Right renal pelvis (tissue), 4 donors: ENCODE results near the gene HMGB1. TPM values are rescaled to one million over a fixed set of nuclear protein-coding genes. Genes with fewer than 3 reads are reported as not detected.

Experiments used
- DNase-seq, 4 donors: peaks; one replicate each; pipeline ENCODE4 v3.0.0-alpha.2; 2013; ENCODE audit warnings: low read depth in 4 of 4, low spot score in 3 of 4, missing footprints in 1 of 4
- polyA plus RNA-seq, 4 donors: library from polyadenylated mRNA; unstranded; fragments of 120-200 nt; gene quantifications; one replicate each; pipeline ENCODE4 v1.2.1, GENCODE V29; 2013; ENCODE audit not compliant: insufficient read length in 4 of 4

The HMGB1 gene
- polyA plus RNA-seq, 4 donors: 808 to 936 (median 845) TPM

DNA sequence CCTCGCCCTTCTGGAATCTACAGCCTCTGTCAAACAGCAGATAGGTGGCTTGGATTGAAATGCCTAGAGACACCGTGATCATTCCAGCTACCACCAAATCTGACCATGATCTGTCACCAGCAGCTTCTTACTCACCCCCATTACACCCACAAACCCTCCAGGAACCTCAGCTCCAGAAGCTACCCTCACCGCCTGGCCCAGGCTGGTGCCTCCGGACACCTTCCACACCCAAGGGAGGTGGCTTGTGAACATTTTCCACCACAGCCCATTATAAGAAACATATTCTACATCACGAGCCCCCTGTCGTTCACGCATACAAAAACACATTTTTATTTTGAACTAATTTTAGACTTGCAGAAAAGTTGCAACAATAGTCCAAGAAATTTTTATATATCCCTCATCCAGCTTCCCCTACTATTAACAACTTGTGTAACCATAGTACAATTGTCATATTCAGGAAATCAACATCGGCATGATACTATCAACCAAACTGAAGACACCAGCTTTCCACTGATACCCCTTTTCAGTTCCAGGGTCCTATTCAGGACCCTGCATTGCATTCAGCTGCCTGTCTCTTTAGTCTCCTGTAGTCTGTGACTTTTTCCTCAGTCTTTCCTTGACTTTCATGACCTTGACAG lies 58.8 kb downstream of the HMGB1 start:
- no peak for DNase-seq

Other genes starting within 250 kb of the HMGB1 start
- 10 to 100 TPM; 11.4 to 14.1 (median 12.0) TPM for gene KATNAL1, start 158.4 kb downstream of the HMGB1 start, polyA plus RNA-seq
- under 1 TPM; 0.30 to 0.65 (median 0.47) TPM for gene UBE2L5, start 43.4 kb downstream of the HMGB1 start, polyA plus RNA-seq
- 10 to 100 TPM; 23.6 to 30.4 (median 28.3) TPM for gene USPL1, start 152.0 kb upstream of the HMGB1 start, polyA plus RNA-seq